ENCODE results near the gene WFDC8. TPM values are rescaled to one million over a fixed set of nuclear protein-coding genes. Genes with fewer than 3 reads are reported as not detected.

The WFDC8 gene
- polyA plus RNA-seq, 3 donors from 2014 or later, result not detected

Other genes starting within 250 kb of the WFDC8 start
- gene SDC4, start 230.9 kb downstream of the WFDC8 start, polyA plus RNA-seq, result under 1 TPM in 2 of 3 donors, not detected in 1; 0.56 to 0.69 TPM
- 10 to 100 TPM; 32.6 to 52.4 (median 47.1) TPM for gene SYS1, start 216.1 kb downstream of the WFDC8 start, polyA plus RNA-seq
- gene TP53TG5, start 201.0 kb downstream of the WFDC8 start, polyA plus RNA-seq, result under 1 TPM in 2 of 3 donors, not detected in 1; 0.09 to 0.22 TPM
- 10 to 100 TPM; 11.0 to 24.5 (median 18.0) TPM for gene DBNDD2, start 171.0 kb downstream of the WFDC8 start, polyA plus RNA-seq
- 100 to 1,000 TPM; 105 to 190 (median 164) TPM for gene PIGT, start 163.1 kb downstream of the WFDC8 start, polyA plus RNA-seq
- gene WFDC2, start 109.5 kb downstream of the WFDC8 start, polyA plus RNA-seq, result not detected
- gene SPINT3, start 63.7 kb downstream of the WFDC8 start, polyA plus RNA-seq, result not detected
- gene WFDC6, start 39.8 kb downstream of the WFDC8 start, polyA plus RNA-seq, result not detected
- not detected for gene EPPIN, start 31.9 kb downstream of the WFDC8 start, polyA plus RNA-seq
- gene WFDC10A, start 50.5 kb upstream of the WFDC8 start, polyA plus RNA-seq, result not detected
- not detected for gene WFDC9, start 52.0 kb upstream of the WFDC8 start, polyA plus RNA-seq
- not detected for gene WFDC11, start 91.0 kb upstream of the WFDC8 start, polyA plus RNA-seq
- gene WFDC13, start 122.8 kb upstream of the WFDC8 start, polyA plus RNA-seq, result not detected
- not detected for gene WFDC10B, start 125.7 kb upstream of the WFDC8 start, polyA plus RNA-seq
- not detected for gene SPINT4, start 143.1 kb upstream of the WFDC8 start, polyA plus RNA-seq
- gene WFDC3, start 212.6 kb upstream of the WFDC8 start, polyA plus RNA-seq, result not detected
- 10 to 100 TPM; 31.2 to 33.2 (median 31.5) TPM for gene DNTTIP1, start 212.7 kb upstream of the WFDC8 start, polyA plus RNA-seq
- 1 to 10 TPM in 2 of 3 donors, not detected in 1; 1.9 to 2.0 TPM for gene UBE2C, start 233.4 kb upstream of the WFDC8 start, polyA plus RNA-seq
- under 1 TPM in 1 of 3 donors, not detected in 2; 0.77 TPM for gene TNNC2, start 248.0 kb upstream of the WFDC8 start, polyA plus RNA-seq

Measured in immature natural killer cell (primary cell).